ENCODE results near the gene NF2.

NF2 gene

DNA sequence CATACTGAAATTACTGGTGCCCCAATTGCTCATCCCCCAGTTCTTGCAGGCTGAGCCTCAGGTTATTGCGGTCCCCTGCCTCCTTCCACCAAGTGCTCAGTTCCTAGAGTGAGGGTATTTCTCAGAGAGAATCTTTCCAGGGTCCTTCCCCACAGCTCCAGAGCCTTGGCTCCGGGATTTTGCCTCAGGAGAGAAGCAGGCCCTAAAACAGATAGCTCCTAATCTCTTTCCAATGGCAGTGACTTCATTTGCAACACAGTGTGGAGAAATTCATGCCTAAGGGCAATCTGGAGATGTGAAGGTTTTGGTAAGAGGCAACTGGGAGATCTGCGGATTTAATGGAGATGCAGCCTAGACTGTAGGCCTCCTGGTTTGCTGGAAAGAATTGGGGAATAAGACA lies 2.9 kb downstream of the NF2 start:
- H3K4me1 ChIP-seq (ENCODE audit: insufficient read depth, poor library complexity, severe bottlenecking): peaks cover 6% of the 10 kb centered on the region
- H3K27me3 ChIP-seq (ENCODE audit: insufficient read depth, poor library complexity, severe bottlenecking): no peaks in the 10 kb centered on the region
- TF ChIP-seq CTCF (IDR thresholded peaks at IDR 0.05; ENCODE audit: poor library complexity, severe bottlenecking): no peak
- no peak overlapping the region for H3K4me3 ChIP-seq (ENCODE audit: severe bottlenecking)
- H3K9me3 ChIP-seq (ENCODE audit: severe bottlenecking): peaks cover 5% of the 10 kb centered on the region
- H3K27ac ChIP-seq (ENCODE audit: poor library complexity, severe bottlenecking): peak overlapping the region; percentile 1
- no peak for DNase-seq (ENCODE audit: low spot score)
- H3K36me3 ChIP-seq (ENCODE audit: low read depth): peaks cover 24% of the 10 kb centered on the region; the same call in 1 of the 2 replicates
- no peak for ATAC-seq (ENCODE audit: low read depth)

- Histone ChIP-seq H3K27ac (ENCODE audit: poor library complexity, severe bottlenecking) (no peak overlapping the region), H3K27me3 (ENCODE audit: insufficient read depth, poor library complexity, severe bottlenecking) (no peaks in the 10 kb centered on the region), H3K9me3 (ENCODE audit: severe bottlenecking) (peaks cover 5% of the 10 kb centered on the region), H3K36me3 (ENCODE audit: low read depth) (peaks cover 30% of the 10 kb centered on the region; the same call in 1 of the 2 replicates), H3K4me1 (ENCODE audit: insufficient read depth, poor library complexity, severe bottlenecking) (peaks cover 6% of the 10 kb centered on the region), H3K4me3 (ENCODE audit: severe bottlenecking) (no peak overlapping the region)
- ATAC-seq (ENCODE audit: low read depth): no peak
- no peak for DNase-seq (ENCODE audit: low spot score)
- no peak for TF ChIP-seq CTCF (IDR thresholded peaks at IDR 0.05; ENCODE audit: poor library complexity, severe bottlenecking)
Observed at GRCh38 chr22:29607426-29607825, 4.0 kb downstream of the NF2 start.

- ATAC-seq (ENCODE audit: low read depth): no peak
Observed at GRCh38 chr22:29609139-29609538, 5.7 kb downstream of the NF2 start.

GRCh38 chr22:29610780-29611179 lies 7.3 kb downstream of the NF2 start:
- H3K4me1 ChIP-seq (ENCODE audit: insufficient read depth, poor library complexity, severe bottlenecking): peaks cover 7% of the 10 kb centered on the region
- ATAC-seq (ENCODE audit: low read depth): no peak
- H3K27me3 ChIP-seq (ENCODE audit: insufficient read depth, poor library complexity, severe bottlenecking): no peaks in the 10 kb centered on the region
- H3K9me3 ChIP-seq (ENCODE audit: severe bottlenecking): peaks cover 5% of the 10 kb centered on the region
- no peak for DNase-seq (ENCODE audit: low spot score)
- TF ChIP-seq CTCF (IDR thresholded peaks at IDR 0.05; ENCODE audit: poor library complexity, severe bottlenecking): no peak
- no peak overlapping the region for H3K27ac ChIP-seq (ENCODE audit: poor library complexity, severe bottlenecking)
- H3K36me3 ChIP-seq (ENCODE audit: low read depth): peaks cover 35% of the 10 kb centered on the region; the same call in 1 of the 2 replicates
- H3K4me3 ChIP-seq (ENCODE audit: severe bottlenecking): no peak overlapping the region

More at GRCh38 chr22:29609139-29609538, 5.7 kb downstream of the NF2 start:
- TF ChIP-seq CTCF (IDR thresholded peaks at IDR 0.05; ENCODE audit: poor library complexity, severe bottlenecking): no peak
- no peaks in the 10 kb centered on the region for H3K27me3 ChIP-seq (ENCODE audit: insufficient read depth, poor library complexity, severe bottlenecking)
- peaks cover 39% of the 10 kb centered on the region; the same call in 1 of the 2 replicates for H3K36me3 ChIP-seq (ENCODE audit: low read depth)
- H3K27ac ChIP-seq (ENCODE audit: poor library complexity, severe bottlenecking): no peak overlapping the region
- no peak for DNase-seq (ENCODE audit: low spot score)
- H3K9me3 ChIP-seq (ENCODE audit: severe bottlenecking): peaks cover 5% of the 10 kb centered on the region
- H3K4me3 ChIP-seq (ENCODE audit: severe bottlenecking): no peak overlapping the region
- H3K4me1 ChIP-seq (ENCODE audit: insufficient read depth, poor library complexity, severe bottlenecking): peaks cover 3% of the 10 kb centered on the region

- peaks cover 3% of the 10 kb centered on the region for H3K9me3 ChIP-seq (ENCODE audit: severe bottlenecking)
- H3K27ac ChIP-seq (ENCODE audit: poor library complexity, severe bottlenecking): peak overlapping the region; percentile 100
- H3K27me3 ChIP-seq (ENCODE audit: insufficient read depth, poor library complexity, severe bottlenecking): no peaks in the 10 kb centered on the region
- no peak for TF ChIP-seq CTCF (IDR thresholded peaks at IDR 0.05; ENCODE audit: poor library complexity, severe bottlenecking)
- H3K4me1 ChIP-seq (ENCODE audit: insufficient read depth, poor library complexity, severe bottlenecking): peaks cover 45% of the 10 kb centered on the region
- DNase-seq (ENCODE audit: low spot score) (no peak), ATAC-seq (ENCODE audit: low read depth) (no peak)
- no peak overlapping the region for H3K4me3 ChIP-seq (ENCODE audit: severe bottlenecking)
- peaks cover 19% of the 10 kb centered on the region; the same call in 1 of the 2 replicates for H3K36me3 ChIP-seq (ENCODE audit: low read depth)
Observed at GRCh38 chr22:29615705-29616327, 12.4 kb downstream of the NF2 start.
